HG03457 (cell line): Measurements from ENCODE around the gene PDE6A.
"Not testable (repeated sequence)": the region's sequence is repeated elsewhere in the genome, so short reads cannot be mapped to it uniquely, and the experiment has no call there.

ENCODE experiments used
- ATAC-seq: cut with Tn5 transposase; IDR thresholded peaks from one replicate; pipeline ENCODE4 v1.9.1; 2021; ENCODE audit warnings: moderate number of reproducible peaks; ENCODE audit not compliant: unreplicated experiment

The PDE6A gene

GRCh38 chr5:149953436-149954121, 9.0 kb upstream of the PDE6A start:
- ATAC-seq = no peak

DNA sequence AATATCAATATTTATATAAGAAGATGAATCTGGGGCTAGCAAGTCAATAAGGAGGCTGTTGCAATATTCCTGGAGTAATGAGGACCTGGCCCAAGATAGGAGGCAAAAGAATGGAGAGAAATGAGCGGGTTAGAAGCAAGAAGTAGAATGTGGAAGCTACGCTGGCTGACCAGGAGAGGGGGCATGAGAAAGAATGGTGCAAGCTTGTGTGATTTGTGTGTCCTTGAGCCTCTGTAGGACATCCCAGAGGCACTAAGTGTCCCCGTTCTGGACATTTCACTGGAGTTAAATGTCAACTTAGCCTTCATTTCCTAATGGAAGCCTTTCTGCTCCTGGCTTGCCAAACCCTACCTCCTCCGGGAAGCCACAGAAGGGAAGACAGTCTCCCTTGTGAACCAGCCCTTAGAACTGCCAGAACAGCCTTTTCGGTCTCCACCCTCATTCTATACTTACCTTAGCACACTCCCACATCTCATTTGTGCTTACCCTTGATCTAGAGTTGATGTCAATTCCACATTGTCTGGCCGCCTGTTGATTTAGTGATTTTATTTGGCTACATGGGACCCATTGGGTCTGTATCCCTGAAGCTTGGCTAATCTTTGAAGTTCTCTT, 6.7 kb upstream of the PDE6A start:
- no peak for ATAC-seq

- ATAC-seq = no peak
Measured at GRCh38 chr5:149948993-149949392, 4.4 kb upstream of the PDE6A start.

DNA sequence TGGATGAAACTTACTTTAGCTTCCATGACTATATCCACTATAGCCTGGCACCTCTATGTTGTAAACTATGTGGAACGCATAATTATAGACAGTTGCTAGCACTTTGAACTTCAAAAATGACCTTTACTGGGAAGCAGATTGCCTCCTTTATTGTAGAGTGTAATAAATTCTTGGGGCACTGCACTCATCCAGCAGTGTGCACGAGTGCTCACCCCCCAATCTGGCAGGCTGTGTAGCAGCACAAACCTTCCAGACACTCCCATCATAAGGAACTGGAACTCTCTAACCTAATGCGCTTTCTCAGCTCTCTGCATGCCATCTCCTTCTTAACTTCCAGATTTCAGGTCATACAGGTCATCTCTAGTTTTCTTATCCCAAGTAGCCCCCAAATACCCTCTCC, 1.5 kb upstream of the PDE6A start:
- ATAC-seq = no peak

DNA sequence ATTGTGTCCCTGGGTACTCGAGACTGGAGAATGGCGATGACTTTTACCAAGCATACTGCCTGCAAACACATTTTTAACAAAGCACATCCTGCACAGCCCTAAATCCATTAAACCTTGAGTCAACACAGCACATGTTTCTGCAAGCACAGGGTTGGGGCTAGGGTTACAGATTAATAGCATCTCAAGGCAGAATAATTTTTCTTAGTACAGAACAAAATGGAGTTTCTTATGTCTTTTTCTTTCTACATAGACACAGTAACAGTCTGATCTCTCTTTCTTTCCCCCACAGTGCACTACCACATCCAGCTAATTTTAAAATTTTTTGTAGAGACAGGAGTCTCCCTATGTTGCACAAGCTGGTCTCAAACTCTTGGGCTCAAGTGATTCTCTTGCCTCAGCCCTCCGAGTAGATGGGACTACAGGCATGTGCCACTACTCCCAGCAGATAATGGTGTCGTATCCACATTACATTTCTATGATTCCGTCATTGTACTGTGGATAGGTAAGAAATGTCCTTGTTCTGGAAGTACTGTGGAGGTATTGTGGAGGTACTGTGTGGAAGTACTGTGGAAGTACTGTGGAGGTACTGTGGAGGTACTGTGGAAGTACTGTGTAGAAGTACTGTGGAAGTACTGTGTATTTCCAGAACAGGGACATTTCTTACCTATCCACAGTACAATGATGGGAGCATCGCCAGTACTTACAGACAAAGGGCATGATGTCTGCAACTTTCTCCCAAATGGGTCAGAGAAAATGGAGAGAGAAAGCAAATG, 1.2 kb downstream of the PDE6A start:
- ATAC-seq = not testable (repeated sequence)

DNA sequence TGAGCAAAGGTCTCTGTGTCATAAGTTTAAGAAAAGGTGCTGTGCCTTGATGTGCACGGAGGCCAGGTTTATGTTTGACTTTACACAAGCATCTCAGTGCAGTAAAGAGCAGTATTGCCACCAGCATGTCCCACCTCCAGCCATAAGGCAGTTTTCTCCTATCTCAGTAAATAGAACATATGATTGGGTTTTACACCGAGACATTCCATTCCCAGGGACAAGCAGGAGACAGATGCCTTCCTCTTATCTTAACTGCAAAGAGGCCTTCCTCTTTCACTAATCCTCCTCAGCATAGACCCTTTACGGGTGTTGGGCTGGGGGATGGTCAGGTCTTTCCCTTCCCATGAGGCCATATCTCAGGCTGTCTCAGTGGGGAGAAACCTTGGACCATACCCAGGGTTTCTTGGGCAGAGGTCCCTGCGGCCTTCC, 1.8 kb downstream of the PDE6A start:
- not testable (repeated sequence) for ATAC-seq

DNA sequence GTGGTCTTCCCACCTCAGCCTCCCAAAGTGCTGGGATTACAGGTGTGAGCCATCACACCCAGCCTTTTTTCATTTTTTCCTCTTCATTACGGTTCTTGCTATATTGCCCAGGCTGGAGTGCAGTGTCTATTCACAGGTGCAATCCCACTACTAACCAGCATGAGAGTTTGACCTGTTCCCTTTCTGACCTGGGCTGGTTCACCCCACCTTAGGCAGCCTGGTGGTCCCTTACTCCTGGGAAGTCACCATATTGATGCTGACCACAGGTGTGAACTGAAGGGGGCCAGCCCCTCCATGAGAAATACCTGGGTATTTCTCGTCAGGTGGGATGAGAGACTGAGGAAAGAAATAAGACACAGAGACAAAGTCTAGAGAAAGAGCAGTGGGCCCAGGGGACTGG, 2.4 kb downstream of the PDE6A start:
- no peak for ATAC-seq

- ATAC-seq = no peak
Measured at GRCh38 chr5:149941795-149942194, 2.8 kb downstream of the PDE6A start.

DNA sequence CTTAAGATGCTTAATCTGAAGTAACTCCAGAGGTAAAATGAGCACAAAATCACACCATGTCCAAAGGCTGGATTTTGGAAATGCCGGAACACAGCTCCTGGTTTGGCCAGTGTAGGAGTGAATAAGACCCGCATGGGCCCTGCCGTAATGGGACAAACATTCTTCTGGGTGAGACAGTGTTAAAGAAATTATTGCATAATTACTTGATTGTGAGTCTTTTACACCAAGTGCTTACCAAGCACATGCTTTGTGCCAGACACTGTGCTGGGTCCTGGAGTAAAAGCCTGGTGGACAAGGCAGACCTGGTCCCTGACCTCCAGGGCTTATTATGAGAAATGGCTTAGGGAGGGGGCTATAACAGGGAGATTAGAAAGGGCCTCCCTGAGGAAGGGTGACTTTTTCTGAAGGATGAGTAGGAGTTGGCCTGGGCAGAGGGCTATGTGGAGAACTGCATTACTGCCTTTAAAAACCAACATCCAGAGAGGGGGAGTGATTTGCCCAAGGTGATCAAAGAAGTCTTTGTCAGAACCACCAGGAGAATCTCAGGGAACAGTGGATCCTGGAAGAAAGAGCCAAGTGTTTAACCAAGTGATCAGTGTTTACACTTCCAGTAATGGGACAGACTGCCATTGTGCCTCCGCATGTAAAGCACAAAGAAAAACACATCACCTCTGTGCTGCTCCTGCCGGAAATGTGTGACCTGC, 3.5 kb downstream of the PDE6A start:
- no peak for ATAC-seq

DNA sequence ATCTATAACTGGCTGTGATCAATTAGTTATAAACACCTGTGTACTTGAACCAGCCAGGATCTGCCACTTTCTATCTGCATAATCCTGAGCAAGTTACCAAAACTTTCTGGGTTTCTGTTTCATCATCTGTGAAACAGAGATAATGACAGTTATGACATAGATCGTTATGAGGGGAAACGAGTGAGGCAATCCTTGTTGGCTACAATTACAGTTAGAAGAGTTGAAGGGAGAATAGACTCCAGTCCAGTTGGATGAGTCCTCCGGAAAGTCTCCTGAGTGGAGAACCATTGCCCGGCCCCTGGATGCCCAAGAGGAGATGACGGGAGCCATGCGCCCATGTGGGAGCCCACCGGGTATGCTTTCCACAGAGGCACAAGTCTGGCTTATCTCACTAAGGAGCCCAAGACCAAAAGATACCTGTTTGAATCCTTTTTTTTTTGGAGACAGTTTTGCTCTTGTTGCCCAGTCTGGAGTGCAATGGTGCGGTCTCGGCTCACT, 4.5 kb downstream of the PDE6A start:
- peak; percentile 67 for ATAC-seq

GRCh38 chr5:149939546-149939945, 5.0 kb downstream of the PDE6A start:
- ATAC-seq = no peak

- ATAC-seq = no peak
Measured at GRCh38 chr5:149938791-149939358, 5.7 kb downstream of the PDE6A start.

- no peak for ATAC-seq
Measured at GRCh38 chr5:149938279-149938678, 6.3 kb downstream of the PDE6A start.

DNA sequence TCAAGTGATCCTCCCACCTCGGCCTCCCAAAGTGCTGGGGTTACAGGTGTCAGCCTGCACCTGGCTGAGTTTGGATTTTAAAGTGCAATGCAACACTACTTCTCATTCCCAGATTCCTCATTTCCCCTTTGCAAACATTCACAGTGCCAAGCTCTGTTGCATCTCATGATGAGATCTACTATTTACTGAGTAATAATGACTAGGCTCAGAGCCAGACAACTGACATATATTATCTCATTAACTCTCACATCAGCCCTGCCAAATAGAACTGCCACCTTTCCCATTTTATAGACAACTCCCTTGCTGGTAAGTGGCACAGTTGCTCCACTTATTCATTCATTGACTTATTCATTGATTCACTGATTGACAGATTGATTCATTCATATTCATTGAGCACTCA, 7.0 kb downstream of the PDE6A start:
- no peak for ATAC-seq

DNA sequence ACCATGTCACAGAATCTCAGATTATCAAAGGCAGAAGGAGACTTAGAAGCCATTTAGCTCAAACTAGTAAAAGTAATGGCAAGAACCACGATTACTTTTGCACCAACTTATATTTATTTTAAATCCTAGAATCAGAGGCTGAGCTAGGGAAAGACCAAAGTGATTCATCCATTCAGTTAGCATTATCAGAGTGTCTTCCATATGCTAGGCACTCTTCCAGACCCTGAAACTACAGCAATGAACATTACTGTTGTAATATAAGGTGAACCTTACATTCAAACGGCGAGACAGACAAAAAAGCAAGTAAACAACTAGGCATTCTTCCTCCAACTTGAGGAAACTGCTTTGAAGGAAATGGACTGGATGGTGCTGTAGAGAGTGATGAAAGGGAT, 7.9 kb downstream of the PDE6A start:
- ATAC-seq = no peak

DNA sequence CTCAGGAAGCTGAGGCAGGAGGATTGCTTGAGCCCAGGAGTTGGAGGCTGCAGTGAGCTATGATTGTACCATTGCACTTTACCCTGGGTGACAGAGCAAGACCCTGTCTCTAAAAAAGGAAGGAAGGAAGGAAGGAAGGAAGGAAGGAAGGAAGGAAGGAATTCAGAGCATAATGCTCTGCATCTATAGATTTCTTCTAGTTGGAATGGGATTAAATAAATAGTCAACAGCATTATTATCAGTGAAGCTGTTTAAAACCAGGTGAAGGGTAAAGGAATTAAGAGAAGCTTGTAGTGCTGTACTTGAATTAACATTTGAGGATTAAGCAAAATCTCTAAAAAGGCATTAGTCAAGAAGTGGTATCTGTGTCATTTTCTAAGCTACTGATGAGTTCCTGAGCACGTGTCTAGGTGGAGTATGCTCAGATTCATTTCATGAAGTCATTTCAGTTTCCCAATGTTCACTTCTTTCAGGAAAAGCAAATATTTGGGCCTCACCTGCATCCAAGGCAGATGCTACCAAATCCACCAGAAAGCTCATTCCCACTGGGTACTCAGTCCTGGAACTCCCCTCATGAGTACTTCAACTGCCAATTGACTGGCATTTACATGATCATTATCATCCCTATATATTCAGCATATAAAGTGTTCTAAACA, 8.4 kb downstream of the PDE6A start:
- ATAC-seq = no peak

- no peak for ATAC-seq
Measured at GRCh38 chr5:149935431-149935901, 9.1 kb downstream of the PDE6A start.

GRCh38 chr5:149932445-149933350, 11.9 kb downstream of the PDE6A start:
- ATAC-seq = no peak

DNA sequence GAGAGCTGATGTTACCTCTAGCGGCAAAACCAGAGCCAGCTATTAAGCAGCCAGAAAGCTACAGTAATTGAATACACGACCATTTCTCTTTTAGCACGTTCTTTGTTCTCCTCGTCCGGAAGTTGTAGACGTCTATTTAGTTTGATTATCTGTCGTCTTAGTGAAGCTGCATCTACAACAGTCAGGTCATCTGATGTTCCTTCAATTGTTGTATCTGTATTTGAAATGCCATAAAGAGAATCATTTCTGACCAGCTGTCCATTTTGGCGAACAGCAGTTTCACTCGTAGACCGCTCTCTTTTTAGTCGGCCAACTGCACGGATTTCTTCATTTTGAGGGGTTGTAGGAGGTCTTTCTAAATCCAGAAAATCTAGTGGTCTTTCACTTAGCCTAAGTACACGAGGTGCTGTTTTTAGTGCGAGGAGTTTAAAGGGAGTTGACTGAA, 12.6 kb downstream of the PDE6A start:
- ATAC-seq = no peak
